Omental fat pad (tissue), 4 donors: ENCODE measurements around the gene SLC5A6. TPM values are rescaled to one million over a fixed set of nuclear protein-coding genes. Genes with fewer than 3 reads are reported as not detected.

Experiments used
- ATAC-seq: fragments of 150-250 bp; one replicate; pipeline ENCODE4 v1.9.1; 2016; ENCODE audit warnings: mild to moderate bottlenecking, moderate library complexity; ENCODE audit not compliant: low FRiP score
- DNase-seq: peaks from one replicate; pipeline ENCODE4 v3.0.0-alpha.2; 2019; ENCODE audit warnings: low spot score
- CTCF ChIP-seq, 3 donors: fragments of 450-650 bp; IDR thresholded peaks; one replicate each; pipeline ENCODE4 v1.5.1; 2016 to 2017; ENCODE audit warnings: antibody characterized with exemption in 3 of 3, mild to moderate bottlenecking in 3 of 3, moderate library complexity in 2 of 3
- total RNA-seq, 4 donors: library from RNA; depleted of rRNA; stranded (reverse); fragments of >200 nt; gene quantifications; one replicate each; pipeline ENCODE4 v1.1.0, GENCODE V29; 2016

The SLC5A6 gene
- total RNA-seq, 4 donors from 2014 or later: 37.4 to 106 (median 83.6) TPM

GRCh38 chr2:27160191-27160590, 51.9 kb downstream of the SLC5A6 start:
- ATAC-seq: no peak
- DNase-seq: no peak
- TF ChIP-seq CTCF (IDR thresholded peaks at IDR 0.05): no peak

GRCh38 chr2:27159271-27159670, 52.8 kb downstream of the SLC5A6 start:
- no peak for TF ChIP-seq CTCF (IDR thresholded peaks at IDR 0.05)
- ATAC-seq (no peak), DNase-seq (no peak)

DNA sequence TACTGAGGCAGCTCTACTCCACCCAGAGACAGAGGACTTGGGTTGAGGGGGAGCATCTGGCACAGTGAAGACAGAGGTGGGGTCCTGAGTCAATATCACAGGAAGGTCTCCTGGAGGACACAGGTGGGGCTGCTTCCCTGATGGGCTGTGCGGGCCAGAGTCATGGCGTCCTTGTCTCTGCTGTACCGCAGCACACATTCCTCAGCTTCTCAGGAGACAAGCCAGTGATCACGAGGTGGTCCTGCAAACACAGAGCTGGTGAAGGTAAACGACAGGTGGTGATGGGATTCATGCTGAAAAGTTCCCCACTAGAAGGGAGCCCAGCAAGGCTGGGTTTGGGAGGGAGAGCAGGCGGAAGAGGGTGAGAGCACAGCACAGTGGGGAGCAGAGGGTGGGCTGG, 53.6 kb downstream of the SLC5A6 start:
- DNase-seq (no peak), ATAC-seq (no peak)
- no peak for TF ChIP-seq CTCF (IDR thresholded peaks at IDR 0.05)

DNA sequence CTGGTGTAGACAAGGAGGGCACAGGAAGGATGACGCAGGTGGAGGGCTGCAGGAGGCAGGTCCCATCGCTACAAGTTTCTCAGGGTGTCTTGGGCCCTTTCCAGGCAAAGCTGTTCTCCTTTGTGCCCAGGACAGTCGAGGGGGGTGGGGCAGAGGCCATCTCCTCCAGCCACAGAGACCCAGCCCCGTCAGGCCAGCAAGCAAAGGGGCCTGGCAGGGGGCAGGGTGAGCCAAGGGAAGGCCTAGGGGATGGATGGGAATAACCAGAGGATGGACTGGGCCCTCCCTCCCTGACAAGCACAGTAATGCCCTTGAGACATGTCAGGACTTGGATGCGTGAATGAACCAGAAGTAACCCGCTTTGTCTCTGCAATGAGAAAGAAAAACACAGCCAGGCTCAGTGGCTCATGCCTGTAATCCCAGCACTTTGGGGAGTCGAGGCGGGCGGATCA, 57.0 kb downstream of the SLC5A6 start:
- TF ChIP-seq CTCF (IDR thresholded peaks at IDR 0.05): no peak
- DNase-seq (no peak), ATAC-seq (no peak)

- TF ChIP-seq CTCF (IDR thresholded peaks at IDR 0.05): no peak
- ATAC-seq (no peak), DNase-seq (no peak)
These were observed 57.6 kb downstream of the SLC5A6 start for GRCh38 chr2:27154488-27154887.

DNA sequence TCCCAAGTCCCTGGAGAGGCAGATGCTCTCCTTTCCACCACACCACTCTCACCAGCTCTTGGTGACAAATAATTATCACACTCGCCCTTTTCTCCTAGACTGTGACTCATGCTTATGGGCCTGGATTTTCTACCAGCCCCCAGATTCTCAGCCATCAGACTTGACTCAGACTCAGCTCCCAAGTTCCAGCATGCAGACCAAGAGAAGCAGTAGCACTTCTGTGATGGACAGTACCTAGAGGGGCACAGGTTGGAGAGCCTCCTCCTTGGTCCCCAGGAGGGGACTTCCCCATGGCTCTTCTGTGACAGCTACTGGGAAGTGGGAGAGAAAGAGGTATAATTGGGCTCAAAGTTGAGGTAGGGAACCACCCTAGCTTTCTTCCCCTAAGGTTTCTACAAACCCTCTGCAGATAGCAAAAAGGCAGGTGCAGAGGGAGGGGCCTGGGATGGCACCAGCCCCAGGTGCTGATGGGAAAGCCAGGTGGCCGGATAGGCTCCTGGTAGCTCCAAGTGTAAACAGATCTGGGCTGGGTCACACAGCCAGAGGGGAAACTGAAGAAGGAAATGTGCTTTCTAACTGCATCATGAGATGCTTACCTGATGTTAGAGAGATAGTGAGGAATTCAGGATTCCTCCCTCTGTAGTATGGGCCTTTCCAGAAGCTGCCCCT, 59.1 kb downstream of the SLC5A6 start:
- ATAC-seq: no peak
- TF ChIP-seq CTCF (IDR thresholded peaks at IDR 0.05): no peak
- DNase-seq: no peak

DNA sequence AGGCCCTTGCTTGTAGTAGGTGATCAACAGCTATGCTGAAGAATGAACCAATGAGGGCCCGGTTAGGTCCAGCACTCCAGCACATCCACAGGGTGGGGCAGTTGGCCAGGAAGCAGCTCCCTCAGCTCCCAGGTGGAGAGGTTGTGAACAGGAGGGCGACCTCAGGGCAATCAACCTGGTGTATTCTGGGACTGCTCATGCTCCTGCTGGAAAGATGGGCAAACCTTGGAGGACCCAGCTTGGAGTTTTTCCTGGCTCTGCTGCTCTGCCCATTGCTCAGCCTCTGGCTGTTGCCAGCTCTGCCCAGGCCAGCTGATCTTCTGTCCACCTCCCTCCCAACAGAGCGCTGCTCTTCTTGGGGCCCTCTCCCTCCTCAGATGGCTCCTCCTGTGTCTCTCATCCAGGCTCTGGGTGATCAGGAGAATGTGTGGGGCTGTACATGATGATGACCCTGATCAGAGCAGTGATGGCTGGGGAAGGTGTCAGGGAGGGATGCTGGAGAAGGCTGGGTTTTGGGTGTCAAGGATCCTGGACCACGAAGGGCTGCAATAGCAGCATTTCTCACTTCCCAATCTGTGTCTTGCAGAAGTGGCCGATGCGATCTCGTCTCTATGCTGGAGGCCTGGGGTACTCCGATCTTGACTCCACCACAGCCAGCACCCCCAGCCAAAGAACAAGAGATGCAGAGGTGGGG, 59.8 kb downstream of the SLC5A6 start:
- no peak for ATAC-seq
- DNase-seq: no peak
- no peak for TF ChIP-seq CTCF (IDR thresholded peaks at IDR 0.05)
